Astrocyte (in vitro differentiated cells and primary cell): ENCODE data around the gene SIK3. TPM values are rescaled to one million over a fixed set of nuclear protein-coding genes. Genes with fewer than 3 reads are reported as not detected.
A peak's percentile ranks its signal among the peaks of the same experiment; 100 is the strongest.
"Not testable (repeated sequence)": the region's sequence is repeated elsewhere in the genome, so short reads cannot be mapped to it uniquely, and the experiment has no call there.

Source experiments
- DNase-seq: peaks from one replicate; pipeline ENCODE4 v3.0.0-alpha.2; 2010; ENCODE audit warnings: low read depth
- FAIRE-seq: peaks from 2 replicates; lab custom pipeline; 2011; peaks lifted over from hg19 to GRCh38; lab: Jason Lieb, UNC
- H2AFZ ChIP-seq: 2 replicates; pipeline ENCODE4 v1.6.0; 2012; ENCODE audit warnings: low read depth, low read length, inconsistent platforms
- H3K27ac ChIP-seq: 2 replicates; pipeline ENCODE4 v1.5.1; 2011; ENCODE audit warnings: low read depth, low read length, inconsistent platforms
- H3K27me3 ChIP-seq: 2 replicates; pipeline ENCODE4 v1.6.0; 2011; ENCODE audit warnings: low read length, inconsistent platforms; ENCODE audit not compliant: insufficient read depth
- H3K36me3 ChIP-seq: 2 replicates; pipeline ENCODE4 v1.5.1; 2011; ENCODE audit warnings: low read length, inconsistent platforms; ENCODE audit not compliant: insufficient read depth
- H3K4me1 ChIP-seq: 2 replicates; pipeline ENCODE4 v1.5.1; 2011; ENCODE audit warnings: low read length, inconsistent platforms; ENCODE audit not compliant: insufficient read depth
- H3K4me2 ChIP-seq: 2 replicates; pipeline ENCODE4 v1.6.0; 2012; ENCODE audit warnings: low read length, inconsistent platforms
- H3K4me3 ChIP-seq: 2 replicates; pipeline ENCODE4 v1.5.1; 2011; ENCODE audit warnings: low read depth, mild to moderate bottlenecking, low read length, inconsistent platforms; ENCODE audit not compliant: insufficient read depth
- H3K79me2 ChIP-seq: 2 replicates; pipeline ENCODE4 v1.6.0; 2012; ENCODE audit warnings: mild to moderate bottlenecking, low read length, inconsistent platforms; ENCODE audit not compliant: insufficient read depth
- H3K9ac ChIP-seq: 2 replicates; pipeline ENCODE4 v1.6.0; 2012; ENCODE audit warnings: mild to moderate bottlenecking, low read length, inconsistent platforms
- H3K9me3 ChIP-seq: 2 replicates; pipeline ENCODE4 v1.5.1; 2012; ENCODE audit warnings: low read depth, mild to moderate bottlenecking, low read length, inconsistent platforms; ENCODE audit not compliant: insufficient read depth
- H4K20me1 ChIP-seq: 2 replicates; pipeline ENCODE4 v1.6.0; 2012; ENCODE audit warnings: low read length, inconsistent platforms; ENCODE audit not compliant: insufficient read depth
- H3K27ac Mint-ChIP-seq: one replicate; pipeline ENCODE4 v1.8.0; 2021; ENCODE audit warnings: mild to moderate bottlenecking, mixed read lengths; ENCODE audit not compliant: unreplicated experiment
- H3K27me3 Mint-ChIP-seq: one replicate; pipeline ENCODE4 v1.8.0; 2021; ENCODE audit warnings: low read depth, mixed read lengths; ENCODE audit not compliant: unreplicated experiment
- H3K36me3 Mint-ChIP-seq: one replicate; pipeline ENCODE4 v1.8.0; 2021; ENCODE audit warnings: low read depth, mixed read lengths; ENCODE audit not compliant: unreplicated experiment
- H3K4me1 Mint-ChIP-seq: one replicate; pipeline ENCODE4 v1.8.0; 2021; ENCODE audit warnings: low read depth, mixed read lengths; ENCODE audit not compliant: unreplicated experiment
- H3K4me3 Mint-ChIP-seq: one replicate; pipeline ENCODE4 v1.8.0; 2021; ENCODE audit warnings: mild to moderate bottlenecking, moderate library complexity, mixed read lengths; ENCODE audit not compliant: unreplicated experiment
- H3K9me3 Mint-ChIP-seq: one replicate; pipeline ENCODE4 v1.8.0; 2021; ENCODE audit warnings: mild to moderate bottlenecking, mixed read lengths; ENCODE audit not compliant: unreplicated experiment
- EZH2 ChIP-seq: IDR thresholded peaks from 2 replicates; pipeline ENCODE4 v1.6.1; 2012; ENCODE audit warnings: mild to moderate bottlenecking, low read length, inconsistent platforms; ENCODE audit not compliant: insufficient read depth
- total RNA-seq: library from RNA; stranded (reverse); gene quantifications from 2 replicates; pipeline ENCODE4 v1.2.1, GENCODE V29; 2021
- TF ChIP-seq, protein P1 (sequence below): IDR thresholded peaks from 2 replicates; pipeline ENCODE4 v1.5.1; 2011; ENCODE audit warnings: low read depth, mild to moderate bottlenecking, inconsistent platforms, low read length, moderate library complexity; ENCODE audit not compliant: insufficient read depth

The SIK3 gene
- total RNA-seq, 1 donor from 2014 or later: 34.4 TPM

DNA sequence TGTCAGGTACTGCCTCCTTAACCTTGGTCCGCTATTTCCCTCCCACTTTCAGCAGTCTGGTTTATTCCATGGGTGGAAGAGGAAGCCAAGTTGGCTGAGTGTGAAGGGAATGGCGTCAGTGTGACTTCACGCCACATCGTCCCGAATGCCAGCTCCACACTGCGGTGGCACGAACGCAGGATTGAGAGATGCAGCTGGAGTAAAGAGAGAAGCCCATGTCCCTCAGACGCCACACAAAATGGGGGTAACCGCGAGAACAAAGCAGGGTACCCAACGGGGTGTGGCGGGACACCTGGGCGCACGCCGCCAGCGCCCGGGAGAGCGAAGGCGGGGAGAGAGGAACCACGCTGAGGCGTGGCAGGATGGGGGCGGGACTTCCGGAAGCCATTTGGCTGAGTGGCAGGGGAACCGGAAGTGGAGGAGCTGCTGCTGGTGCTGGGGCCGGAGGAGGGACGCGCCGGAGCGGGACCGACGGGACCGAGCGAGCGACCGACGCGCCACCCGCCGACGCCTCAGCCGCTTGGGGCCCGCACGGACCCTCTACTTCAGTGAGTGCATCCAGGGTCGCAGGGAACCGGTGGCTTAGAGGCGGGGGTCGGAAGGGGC is 45.7 kb upstream of the SIK3 start, which contains the start of gene PAFAH1B2:
Gene PAFAH1B2 (plus strand): TSS at position 417 of the 606 bp plus-strand sequence. CDS start 8,161 bp downstream, outside the sequence.
- H3K4me3 ChIP-seq: peak within 1 kb of the TSS; percentile 92

DNA sequence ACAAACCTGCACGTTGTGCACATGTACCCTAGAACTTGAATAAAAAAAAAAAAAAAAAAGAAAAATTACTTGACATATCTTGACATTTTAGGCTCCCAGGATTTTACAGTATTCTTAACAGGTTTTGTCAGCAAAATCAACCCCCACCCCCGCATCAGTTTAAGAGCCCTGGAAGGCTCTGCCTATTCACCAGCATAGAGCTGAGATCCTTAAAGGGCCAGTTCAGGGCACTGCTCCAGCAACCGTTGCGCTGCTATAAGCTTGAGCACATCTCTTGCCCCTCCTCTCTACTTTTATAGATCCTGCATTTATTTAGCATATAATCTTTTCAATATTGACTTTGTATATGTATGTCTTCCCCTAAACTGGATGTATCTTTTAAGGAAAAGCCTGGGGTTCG is 45.2 kb upstream of the SIK3 start:
- Mint-ChIP-seq H3K4me1 (peaks cover 19% of the 10 kb centered on the region), H3K4me3 (peak overlapping the region; percentile 91), H3K9me3 (no peaks in the 10 kb centered on the region), H3K27ac (peak overlapping the region; percentile 91), H3K27me3 (peaks cover 2% of the 10 kb centered on the region), H3K36me3 (peaks cover 9% of the 10 kb centered on the region)
- no peaks in the 10 kb centered on the region for H3K9me3 ChIP-seq
- H3K27me3 ChIP-seq: no peaks in the 10 kb centered on the region
- peaks cover 4% of the 10 kb centered on the region for H3K36me3 ChIP-seq
- peaks cover 21% of the 10 kb centered on the region for H3K4me1 ChIP-seq
- no peak for FAIRE-seq
- H3K79me2 ChIP-seq: peaks cover 47% of the 10 kb centered on the region
- no peak for TF ChIP-seq EZH2
- TF ChIP-seq, protein P1, sequence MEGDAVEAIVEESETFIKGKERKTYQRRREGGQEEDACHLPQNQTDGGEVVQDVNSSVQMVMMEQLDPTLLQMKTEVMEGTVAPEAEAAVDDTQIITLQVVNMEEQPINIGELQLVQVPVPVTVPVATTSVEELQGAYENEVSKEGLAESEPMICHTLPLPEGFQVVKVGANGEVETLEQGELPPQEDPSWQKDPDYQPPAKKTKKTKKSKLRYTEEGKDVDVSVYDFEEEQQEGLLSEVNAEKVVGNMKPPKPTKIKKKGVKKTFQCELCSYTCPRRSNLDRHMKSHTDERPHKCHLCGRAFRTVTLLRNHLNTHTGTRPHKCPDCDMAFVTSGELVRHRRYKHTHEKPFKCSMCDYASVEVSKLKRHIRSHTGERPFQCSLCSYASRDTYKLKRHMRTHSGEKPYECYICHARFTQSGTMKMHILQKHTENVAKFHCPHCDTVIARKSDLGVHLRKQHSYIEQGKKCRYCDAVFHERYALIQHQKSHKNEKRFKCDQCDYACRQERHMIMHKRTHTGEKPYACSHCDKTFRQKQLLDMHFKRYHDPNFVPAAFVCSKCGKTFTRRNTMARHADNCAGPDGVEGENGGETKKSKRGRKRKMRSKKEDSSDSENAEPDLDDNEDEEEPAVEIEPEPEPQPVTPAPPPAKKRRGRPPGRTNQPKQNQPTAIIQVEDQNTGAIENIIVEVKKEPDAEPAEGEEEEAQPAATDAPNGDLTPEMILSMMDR: no peak
- peak overlapping the region; percentile 95 for H3K9ac ChIP-seq
- H3K27ac ChIP-seq: peak overlapping the region; percentile 86
- peak overlapping the region; percentile 92 for H3K4me3 ChIP-seq
- peaks cover 38% of the 10 kb centered on the region for H4K20me1 ChIP-seq
- DNase-seq: peak; percentile 45
- peak overlapping the region; percentile 92 for H3K4me2 ChIP-seq
- peak overlapping the region; percentile 100 for H2AFZ ChIP-seq

More for the DNA sequence above, 45.7 kb upstream of the SIK3 start, which contains the start of gene PAFAH1B2:
- FAIRE-seq (no peak), DNase-seq (peak; percentile 82)
- peak within 1 kb of the TSS; percentile 86 for H3K27ac ChIP-seq
- Mint-ChIP-seq H3K36me3 (peaks cover 9% of the 10 kb centered on the region), H3K4me1 (peaks cover 19% of the 10 kb centered on the region), H3K27me3 (peaks cover 2% of the 10 kb centered on the region), H3K27ac (peak within 1 kb of the TSS; percentile 97), H3K4me3 (peak within 1 kb of the TSS; percentile 100), H3K9me3 (no peaks in the 10 kb centered on the region)
- H3K9me3 ChIP-seq: no peaks in the 10 kb centered on the region
- TF ChIP-seq EZH2: no peak
- TF ChIP-seq, protein P1: no peak
- H3K9ac ChIP-seq: peak within 1 kb of the TSS; percentile 95
- H4K20me1 ChIP-seq: peaks cover 44% of the 10 kb centered on the region
- no peaks in the 10 kb centered on the region for H3K27me3 ChIP-seq
- peaks cover 53% of the 10 kb centered on the region for H3K79me2 ChIP-seq
- peaks cover 21% of the 10 kb centered on the region for H3K4me1 ChIP-seq
- peak within 1 kb of the TSS; percentile 100 for H2AFZ ChIP-seq
- H3K4me2 ChIP-seq: peak within 1 kb of the TSS; percentile 92
- peaks cover 4% of the 10 kb centered on the region for H3K36me3 ChIP-seq

DNA sequence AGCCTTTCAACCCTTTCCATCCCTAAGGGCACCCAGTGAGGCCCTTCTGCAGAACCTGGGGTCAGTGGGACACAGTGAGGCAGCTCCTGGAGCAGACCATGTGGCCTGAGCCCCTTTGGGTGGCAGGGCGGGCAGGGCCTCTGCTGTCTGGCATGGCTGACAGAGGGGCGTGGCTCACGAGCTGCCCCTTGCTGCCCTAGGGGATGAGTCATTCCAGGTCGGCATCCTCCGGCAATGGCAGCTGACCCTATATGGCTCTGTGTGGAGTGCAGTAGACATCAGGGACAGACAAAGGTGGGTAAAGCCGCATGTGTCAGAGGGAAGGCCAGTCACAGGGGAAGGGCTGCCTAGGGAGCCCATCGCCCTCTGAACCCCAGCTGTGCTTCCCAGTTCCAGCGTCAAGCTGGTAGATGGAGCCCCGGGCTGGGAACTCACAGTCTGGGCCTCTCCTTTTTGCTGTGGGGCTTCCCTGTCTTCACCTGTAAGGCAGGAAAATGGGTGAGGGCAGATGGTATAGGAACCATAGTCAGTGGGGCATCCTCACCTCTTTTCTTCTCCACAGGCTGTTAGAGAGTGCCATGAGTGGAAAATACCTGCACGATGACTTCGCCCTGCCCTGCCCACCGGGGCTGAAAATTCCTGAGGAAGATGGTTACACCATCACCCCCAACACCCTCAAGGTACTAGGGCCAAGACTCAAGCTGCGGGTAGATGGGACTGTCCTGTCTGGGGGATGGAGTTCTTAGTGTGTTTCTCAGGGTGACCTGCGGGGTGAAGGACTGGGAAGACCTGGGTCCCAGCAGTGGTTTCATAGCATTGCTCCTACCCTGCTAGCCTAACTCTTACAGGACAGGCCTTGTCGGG is 39.2 kb upstream of the SIK3 start:
- not testable (repeated sequence) for H3K4me2 ChIP-seq, H4K20me1 ChIP-seq, H3K4me1 Mint-ChIP-seq, DNase-seq, H3K27ac ChIP-seq, H2AFZ ChIP-seq, H3K36me3 ChIP-seq, H3K27ac Mint-ChIP-seq, H3K27me3 ChIP-seq, H3K4me3 Mint-ChIP-seq, H3K4me1 ChIP-seq, H3K27me3 Mint-ChIP-seq, H3K79me2 ChIP-seq, H3K9ac ChIP-seq, H3K9me3 ChIP-seq, H3K36me3 Mint-ChIP-seq, H3K4me3 ChIP-seq, H3K9me3 Mint-ChIP-seq, FAIRE-seq

DNA sequence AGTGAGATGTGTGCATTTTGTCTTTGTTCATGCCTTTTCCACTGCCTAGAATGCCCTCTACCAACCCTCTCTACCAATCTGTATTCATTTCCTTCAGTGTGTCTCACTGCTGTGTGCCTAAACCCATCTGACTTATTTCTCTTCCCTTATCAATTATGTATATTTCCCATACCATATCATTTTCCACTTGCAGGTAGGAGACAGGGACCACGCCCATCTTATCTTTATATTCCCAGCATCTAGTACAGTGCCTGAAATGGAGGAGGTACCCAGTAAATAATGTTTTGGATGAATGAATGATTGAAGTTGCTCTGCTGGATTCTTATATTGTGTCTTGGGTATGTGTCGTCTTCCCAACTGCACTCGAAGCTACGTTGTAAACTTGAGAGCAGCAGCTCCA is 36.8 kb upstream of the SIK3 start:
- H3K9me3 Mint-ChIP-seq, H3K27me3 ChIP-seq, H3K4me2 ChIP-seq, H3K27me3 Mint-ChIP-seq, DNase-seq, H3K9ac ChIP-seq, H3K4me1 ChIP-seq, H3K27ac Mint-ChIP-seq, H3K36me3 Mint-ChIP-seq, H3K4me1 Mint-ChIP-seq, H3K27ac ChIP-seq, H4K20me1 ChIP-seq, H3K36me3 ChIP-seq, H3K79me2 ChIP-seq, H3K4me3 Mint-ChIP-seq, H3K9me3 ChIP-seq, H2AFZ ChIP-seq, H3K4me3 ChIP-seq: not testable (repeated sequence)
- FAIRE-seq: peak; percentile 29
